ENCODE data around the gene SACM1L. TPM values are rescaled to one million over a fixed set of nuclear protein-coding genes. Genes with fewer than 3 reads are reported as not detected.
A peak's percentile ranks its signal among the peaks of the same experiment; 100 is the strongest.

The SACM1L gene
- total and polyA plus RNA-seq, 2 experiments from 2014 or later: 32.8 to 37.5 TPM

GRCh38 chr3:45759851-45760250 lies 70.7 kb downstream of the SACM1L start:
- Histone ChIP-seq H3K36me3 (no peaks in the 10 kb centered on the region), H3K9me3 (ENCODE audit: low read depth) (no peaks in the 10 kb centered on the region)
- TF ChIP-seq CTCF (IDR thresholded peaks at IDR 0.05; ENCODE audit: low read depth, low read length): no peak

GRCh38 chr3:45760878-45761711 lies 71.9 kb downstream of the SACM1L start:
- DNase-seq (ENCODE audit: low read depth in 1 of 2, low spot score in 1 of 2): peak; percentile 76 to 77
- Histone ChIP-seq H3K4me1 (ENCODE audit: low read depth) (peaks cover 15% of the 10 kb centered on the region), H3K4me3 (no peak overlapping the region), H3K36me3 (no peaks in the 10 kb centered on the region), H3K27ac (no peak overlapping the region), H3K27me3 (no peaks in the 10 kb centered on the region), H3K9me3 (ENCODE audit: low read depth) (no peaks in the 10 kb centered on the region)
- peak; percentile 87 for TF ChIP-seq CTCF (IDR thresholded peaks at IDR 0.05; ENCODE audit: low read depth, low read length)

More at GRCh38 chr3:45759851-45760250, 70.7 kb downstream of the SACM1L start:
- H3K4me1 ChIP-seq (ENCODE audit: low read depth): peaks cover 20% of the 10 kb centered on the region
- H3K27ac ChIP-seq: no peak overlapping the region
- no peaks in the 10 kb centered on the region for H3K27me3 ChIP-seq
- DNase-seq (ENCODE audit: low read depth in 1 of 2, low spot score in 1 of 2): no peak
- H3K4me3 ChIP-seq: no peak overlapping the region

GRCh38 chr3:45761831-45762230 lies 72.6 kb downstream of the SACM1L start:
- no peaks in the 10 kb centered on the region for H3K9me3 ChIP-seq (ENCODE audit: low read depth)
- H3K4me1 ChIP-seq (ENCODE audit: low read depth): peaks cover 8% of the 10 kb centered on the region
- no peaks in the 10 kb centered on the region for H3K27me3 ChIP-seq
- TF ChIP-seq CTCF (IDR thresholded peaks at IDR 0.05; ENCODE audit: low read depth, low read length): no peak
- no peaks in the 10 kb centered on the region for H3K36me3 ChIP-seq
- H3K4me3 ChIP-seq: no peak overlapping the region
- DNase-seq (ENCODE audit: low read depth in 1 of 2, low spot score in 1 of 2): no peak
- no peak overlapping the region for H3K27ac ChIP-seq

GRCh38 chr3:45762647-45763302 lies 73.6 kb downstream of the SACM1L start:
- no peak overlapping the region for H3K27ac ChIP-seq
- H3K4me3 ChIP-seq: no peak overlapping the region
- TF ChIP-seq CTCF (IDR thresholded peaks at IDR 0.05; ENCODE audit: low read depth, low read length): no peak
- H3K27me3 ChIP-seq: no peaks in the 10 kb centered on the region
- no peaks in the 10 kb centered on the region for H3K9me3 ChIP-seq (ENCODE audit: low read depth)
- no peak for DNase-seq (ENCODE audit: low read depth in 1 of 2, low spot score in 1 of 2)
- no peaks in the 10 kb centered on the region for H3K36me3 ChIP-seq
- H3K4me1 ChIP-seq (ENCODE audit: low read depth): no peaks in the 10 kb centered on the region

- no peak overlapping the region for H3K4me3 ChIP-seq
- no peaks in the 10 kb centered on the region for H3K4me1 ChIP-seq (ENCODE audit: low read depth)
- no peaks in the 10 kb centered on the region for H3K27me3 ChIP-seq
- TF ChIP-seq CTCF (IDR thresholded peaks at IDR 0.05; ENCODE audit: low read depth, low read length): no peak
- H3K27ac ChIP-seq: no peak overlapping the region
- H3K36me3 ChIP-seq: no peaks in the 10 kb centered on the region
- DNase-seq (ENCODE audit: low read depth in 1 of 2, low spot score in 1 of 2): no peak
- H3K9me3 ChIP-seq (ENCODE audit: low read depth): no peaks in the 10 kb centered on the region
Observed at GRCh38 chr3:45763303-45763675, 74.1 kb downstream of the SACM1L start.
